ENCODE results near the gene KCNQ5.

The KCNQ5 gene

DNA sequence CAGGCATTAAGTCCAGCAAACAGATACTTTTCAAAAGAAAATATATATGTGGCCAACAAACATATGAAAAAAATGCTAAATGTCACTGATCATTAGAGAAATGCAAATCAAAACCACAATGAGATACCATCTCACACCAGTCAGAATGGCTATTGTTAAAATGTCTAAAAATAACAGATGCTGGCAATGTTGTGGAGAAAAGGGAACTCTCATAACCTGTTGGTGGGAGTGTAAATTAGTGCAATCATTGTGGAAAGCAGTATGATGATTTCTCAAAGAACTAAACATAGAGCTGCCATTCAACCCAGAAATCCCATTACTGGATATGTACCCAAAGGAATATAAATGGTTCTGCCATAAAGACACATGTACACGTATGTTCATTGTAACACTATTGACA lies 20.6 kb downstream of the KCNQ5 start:
- Histone ChIP-seq H3K4me1 (ENCODE audit: control insufficient read depth, low read length) (peaks cover 62% of the 10 kb centered on the region), H3K9me2 (replicated peaks; ENCODE audit: control insufficient read depth, low read length) (no peaks in the 10 kb centered on the region), H3K4me3 (ENCODE audit: low read length) (no peak overlapping the region), H3K79me2 (ENCODE audit: control insufficient read depth, low read length) (peaks cover 97% of the 10 kb centered on the region), H3K4me2 (ENCODE audit: low read length) (no peak overlapping the region), H3K27me3 (ENCODE audit: control insufficient read depth, low read length) (no peaks in the 10 kb centered on the region), H3K9me3 (ENCODE audit: control insufficient read depth, insufficient read depth, low read length) (no peaks in the 10 kb centered on the region), H3K27ac (ENCODE audit: low read depth, low read length) (no peak overlapping the region), H4K20me1 (ENCODE audit: control insufficient read depth, insufficient read depth, low read depth, low read length) (peaks cover 11% of the 10 kb centered on the region), H3K36me3 (ENCODE audit: control insufficient read depth, low read length) (peaks cover 67% of the 10 kb centered on the region), H3F3A (ENCODE audit: control insufficient read depth, insufficient read depth) (no peaks in the 10 kb centered on the region)
- no peak for TF ChIP-seq EZH2phosphoT487 (IDR thresholded peaks at IDR 0.05; ENCODE audit: borderline replicate concordance, low read length)
- TF ChIP-seq, protein P1, sequence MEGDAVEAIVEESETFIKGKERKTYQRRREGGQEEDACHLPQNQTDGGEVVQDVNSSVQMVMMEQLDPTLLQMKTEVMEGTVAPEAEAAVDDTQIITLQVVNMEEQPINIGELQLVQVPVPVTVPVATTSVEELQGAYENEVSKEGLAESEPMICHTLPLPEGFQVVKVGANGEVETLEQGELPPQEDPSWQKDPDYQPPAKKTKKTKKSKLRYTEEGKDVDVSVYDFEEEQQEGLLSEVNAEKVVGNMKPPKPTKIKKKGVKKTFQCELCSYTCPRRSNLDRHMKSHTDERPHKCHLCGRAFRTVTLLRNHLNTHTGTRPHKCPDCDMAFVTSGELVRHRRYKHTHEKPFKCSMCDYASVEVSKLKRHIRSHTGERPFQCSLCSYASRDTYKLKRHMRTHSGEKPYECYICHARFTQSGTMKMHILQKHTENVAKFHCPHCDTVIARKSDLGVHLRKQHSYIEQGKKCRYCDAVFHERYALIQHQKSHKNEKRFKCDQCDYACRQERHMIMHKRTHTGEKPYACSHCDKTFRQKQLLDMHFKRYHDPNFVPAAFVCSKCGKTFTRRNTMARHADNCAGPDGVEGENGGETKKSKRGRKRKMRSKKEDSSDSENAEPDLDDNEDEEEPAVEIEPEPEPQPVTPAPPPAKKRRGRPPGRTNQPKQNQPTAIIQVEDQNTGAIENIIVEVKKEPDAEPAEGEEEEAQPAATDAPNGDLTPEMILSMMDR (IDR thresholded peaks at IDR 0.05; ENCODE audit: low read depth, low read length, poor library complexity, severe bottlenecking), result no peak

DNA sequence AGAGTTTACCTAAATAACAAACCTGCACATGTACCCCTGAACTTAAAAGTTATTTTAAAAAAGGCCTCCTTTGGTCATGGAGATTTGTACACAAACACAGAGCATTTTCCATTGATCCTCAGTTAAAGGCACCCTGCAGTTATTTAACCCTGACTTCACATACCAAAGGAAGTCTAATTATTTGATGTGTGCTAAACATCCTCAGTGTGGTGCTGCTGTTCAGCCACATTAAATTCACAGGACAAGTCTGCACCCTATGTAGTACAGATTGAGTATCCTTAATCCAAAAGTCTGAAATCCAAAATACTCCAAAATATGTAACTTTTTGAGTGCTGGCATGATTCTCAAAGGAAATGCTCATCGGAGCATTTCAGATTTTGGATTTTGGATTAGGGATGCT lies 21.4 kb downstream of the KCNQ5 start:
- Histone ChIP-seq H3K4me3 (ENCODE audit: low read length) (no peak overlapping the region), H3F3A (ENCODE audit: control insufficient read depth, insufficient read depth) (no peaks in the 10 kb centered on the region), H3K36me3 (ENCODE audit: control insufficient read depth, low read length) (peaks cover 64% of the 10 kb centered on the region), H3K79me2 (ENCODE audit: control insufficient read depth, low read length) (peaks cover 97% of the 10 kb centered on the region), H3K4me1 (ENCODE audit: control insufficient read depth, low read length) (peaks cover 60% of the 10 kb centered on the region), H3K9me3 (ENCODE audit: control insufficient read depth, insufficient read depth, low read length) (no peaks in the 10 kb centered on the region), H3K27me3 (ENCODE audit: control insufficient read depth, low read length) (no peaks in the 10 kb centered on the region), H3K27ac (ENCODE audit: low read depth, low read length) (no peak overlapping the region), H3K4me2 (ENCODE audit: low read length) (no peak overlapping the region), H3K9me2 (replicated peaks; ENCODE audit: control insufficient read depth, low read length) (no peaks in the 10 kb centered on the region), H4K20me1 (ENCODE audit: control insufficient read depth, insufficient read depth, low read depth, low read length) (peaks cover 4% of the 10 kb centered on the region; the same call in 1 of the 2 replicates)
- TF ChIP-seq, protein P1 (IDR thresholded peaks at IDR 0.05; ENCODE audit: low read depth, low read length, poor library complexity, severe bottlenecking), result no peak
- no peak for TF ChIP-seq EZH2phosphoT487 (IDR thresholded peaks at IDR 0.05; ENCODE audit: borderline replicate concordance, low read length)

DNA sequence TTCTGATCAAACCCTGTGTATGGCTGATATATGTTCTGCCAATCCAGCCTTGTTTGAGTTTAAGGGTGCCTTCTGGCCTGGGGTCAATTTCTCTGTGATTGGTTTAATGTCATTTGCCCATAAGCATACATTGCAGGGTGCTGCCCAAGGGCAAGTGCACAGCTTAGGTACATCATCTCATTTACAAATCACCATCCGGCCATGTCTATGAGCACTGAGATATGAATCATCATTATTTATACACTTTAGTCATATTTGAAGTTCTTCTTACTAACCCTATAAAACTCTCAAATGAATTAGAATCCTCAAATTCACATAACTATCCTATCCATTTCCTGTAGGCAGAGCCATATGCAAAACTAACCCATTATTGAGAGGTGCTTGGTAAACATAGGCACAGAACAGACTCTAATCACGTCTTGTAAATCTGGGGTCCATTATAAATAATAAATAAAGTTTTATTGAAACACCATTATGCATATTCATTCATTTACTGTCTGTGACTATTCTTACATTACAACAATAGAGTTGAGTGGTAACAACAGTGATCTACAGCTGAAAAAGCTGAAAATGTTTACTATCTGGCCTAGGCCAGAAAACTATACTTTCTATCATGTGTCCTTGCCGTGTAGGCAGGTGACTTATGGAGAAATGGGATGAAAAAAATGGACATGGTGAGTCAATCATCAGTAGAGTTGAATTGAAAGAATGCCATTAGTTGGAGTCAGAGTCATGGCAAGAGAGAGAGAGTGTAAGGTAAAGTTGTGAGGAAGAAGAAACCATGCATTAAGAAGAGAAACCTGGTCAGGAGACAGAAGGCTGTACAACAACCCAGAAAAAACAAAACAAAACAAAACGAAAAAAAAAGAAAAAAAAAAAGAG lies 25.0 kb downstream of the KCNQ5 start:
- no peaks in the 10 kb centered on the region for H3K9me3 ChIP-seq (ENCODE audit: control insufficient read depth, insufficient read depth, low read length)
- H3K27ac ChIP-seq (ENCODE audit: low read depth, low read length), result no peak overlapping the region
- peaks cover 96% of the 10 kb centered on the region for H3K79me2 ChIP-seq (ENCODE audit: control insufficient read depth, low read length)
- H3K4me2 ChIP-seq (ENCODE audit: low read length), result no peak overlapping the region
- TF ChIP-seq EZH2phosphoT487 (IDR thresholded peaks at IDR 0.05; ENCODE audit: borderline replicate concordance, low read length), result no peak
- TF ChIP-seq, protein P1 (IDR thresholded peaks at IDR 0.05; ENCODE audit: low read depth, low read length, poor library complexity, severe bottlenecking), result no peak
- no peak overlapping the region for H3K4me3 ChIP-seq (ENCODE audit: low read length)
- H3K9me2 ChIP-seq (replicated peaks; ENCODE audit: control insufficient read depth, low read length), result no peaks in the 10 kb centered on the region
- peaks cover under 1% of the 10 kb centered on the region; the same call in 1 of the 2 replicates for H4K20me1 ChIP-seq (ENCODE audit: control insufficient read depth, insufficient read depth, low read depth, low read length)
- no peaks in the 10 kb centered on the region for H3K27me3 ChIP-seq (ENCODE audit: control insufficient read depth, low read length)
- no peaks in the 10 kb centered on the region for H3F3A ChIP-seq (ENCODE audit: control insufficient read depth, insufficient read depth)
- H3K4me1 ChIP-seq (ENCODE audit: control insufficient read depth, low read length), result peaks cover 49% of the 10 kb centered on the region
- H3K36me3 ChIP-seq (ENCODE audit: control insufficient read depth, low read length), result peaks cover 62% of the 10 kb centered on the region

Measured in DOHH2 (cell line).